Ishikawa (cell line): ENCODE data around the gene DYRK1B.

Source experiments
- CEBPB ChIP-seq: IDR thresholded peaks from 2 replicates; pipeline ENCODE4 v1.6.1; 2012
- CREB1 ChIP-seq: IDR thresholded peaks from 2 replicates; pipeline ENCODE4 v1.6.1; 2012; ENCODE audit warnings: low read depth
- EGR1 ChIP-seq: IDR thresholded peaks from 2 replicates; pipeline ENCODE4 v1.6.1; 2012
- EP300 ChIP-seq: IDR thresholded peaks from 2 replicates; pipeline ENCODE4 v1.6.1; 2012; ENCODE audit warnings: borderline replicate concordance
- FOXM1 ChIP-seq: IDR thresholded peaks from 2 replicates; pipeline ENCODE4 v1.6.1; 2012; ENCODE audit warnings: low read depth, borderline replicate concordance
- MAX ChIP-seq: IDR thresholded peaks from 2 replicates; pipeline ENCODE4 v1.6.1; 2012
- NFIC ChIP-seq: IDR thresholded peaks from 2 replicates; pipeline ENCODE4 v1.6.1; 2012
- RAD21 ChIP-seq: IDR thresholded peaks from 2 replicates; pipeline ENCODE4 v1.6.1; 2012; ENCODE audit warnings: low read depth
- TAF1 ChIP-seq: IDR thresholded peaks from 2 replicates; pipeline ENCODE4 v1.6.1; 2012; ENCODE audit warnings: low read depth, mild to moderate bottlenecking
- TCF12 ChIP-seq: IDR thresholded peaks from 2 replicates; pipeline ENCODE4 v1.6.1; 2012; ENCODE audit warnings: low read depth
- TEAD4 ChIP-seq: IDR thresholded peaks from 2 replicates; pipeline ENCODE4 v1.6.1; 2012
- USF1 ChIP-seq: IDR thresholded peaks from 2 replicates; pipeline ENCODE4 v1.6.1; 2012
- YY1 ChIP-seq: IDR thresholded peaks from 2 replicates; pipeline ENCODE4 v1.6.1; 2012; ENCODE audit warnings: low read depth
- ZBTB7A ChIP-seq: IDR thresholded peaks from 2 replicates; pipeline ENCODE4 v1.6.1; 2012; ENCODE audit warnings: low read depth
- TF ChIP-seq, protein P1 (sequence below): IDR thresholded peaks from 2 replicates; pipeline ENCODE4 v1.6.1; 2012; ENCODE audit warnings: low read depth, mild to moderate bottlenecking

The DYRK1B gene

DNA sequence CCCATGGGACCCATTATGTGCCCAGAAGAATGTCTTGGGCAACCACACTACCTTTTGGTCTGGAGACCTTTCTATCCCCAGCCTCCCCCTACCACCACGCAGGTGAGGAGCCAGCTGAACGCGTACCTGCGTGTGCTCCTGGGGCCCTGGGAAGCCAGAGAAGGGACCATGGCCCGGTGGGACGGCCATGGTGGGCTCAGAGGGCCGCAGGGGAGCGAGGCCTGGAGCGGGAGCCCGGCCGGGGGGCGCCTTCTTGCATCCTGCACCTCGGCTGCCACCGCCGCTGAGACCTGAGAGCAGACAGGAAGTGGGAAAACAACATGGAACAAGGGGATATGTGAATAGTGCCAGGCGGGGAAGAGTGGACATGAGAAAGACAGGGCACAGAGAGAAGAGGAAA lies 2.3 kb downstream of the DYRK1B start:
- no peak for TF ChIP-seq EP300
- TF ChIP-seq YY1: no peak
- TF ChIP-seq FOXM1: no peak
- TF ChIP-seq MAX: no peak
- TF ChIP-seq, protein P1, sequence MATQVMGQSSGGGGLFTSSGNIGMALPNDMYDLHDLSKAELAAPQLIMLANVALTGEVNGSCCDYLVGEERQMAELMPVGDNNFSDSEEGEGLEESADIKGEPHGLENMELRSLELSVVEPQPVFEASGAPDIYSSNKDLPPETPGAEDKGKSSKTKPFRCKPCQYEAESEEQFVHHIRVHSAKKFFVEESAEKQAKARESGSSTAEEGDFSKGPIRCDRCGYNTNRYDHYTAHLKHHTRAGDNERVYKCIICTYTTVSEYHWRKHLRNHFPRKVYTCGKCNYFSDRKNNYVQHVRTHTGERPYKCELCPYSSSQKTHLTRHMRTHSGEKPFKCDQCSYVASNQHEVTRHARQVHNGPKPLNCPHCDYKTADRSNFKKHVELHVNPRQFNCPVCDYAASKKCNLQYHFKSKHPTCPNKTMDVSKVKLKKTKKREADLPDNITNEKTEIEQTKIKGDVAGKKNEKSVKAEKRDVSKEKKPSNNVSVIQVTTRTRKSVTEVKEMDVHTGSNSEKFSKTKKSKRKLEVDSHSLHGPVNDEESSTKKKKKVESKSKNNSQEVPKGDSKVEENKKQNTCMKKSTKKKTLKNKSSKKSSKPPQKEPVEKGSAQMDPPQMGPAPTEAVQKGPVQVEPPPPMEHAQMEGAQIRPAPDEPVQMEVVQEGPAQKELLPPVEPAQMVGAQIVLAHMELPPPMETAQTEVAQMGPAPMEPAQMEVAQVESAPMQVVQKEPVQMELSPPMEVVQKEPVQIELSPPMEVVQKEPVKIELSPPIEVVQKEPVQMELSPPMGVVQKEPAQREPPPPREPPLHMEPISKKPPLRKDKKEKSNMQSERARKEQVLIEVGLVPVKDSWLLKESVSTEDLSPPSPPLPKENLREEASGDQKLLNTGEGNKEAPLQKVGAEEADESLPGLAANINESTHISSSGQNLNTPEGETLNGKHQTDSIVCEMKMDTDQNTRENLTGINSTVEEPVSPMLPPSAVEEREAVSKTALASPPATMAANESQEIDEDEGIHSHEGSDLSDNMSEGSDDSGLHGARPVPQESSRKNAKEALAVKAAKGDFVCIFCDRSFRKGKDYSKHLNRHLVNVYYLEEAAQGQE: no peak
- TF ChIP-seq USF1: no peak
- TF ChIP-seq CEBPB: no peak
- TF ChIP-seq CREB1: no peak
- no peak for TF ChIP-seq NFIC
- TF ChIP-seq RAD21: no peak
- no peak for TF ChIP-seq TCF12
- TF ChIP-seq EGR1: no peak
- no peak for TF ChIP-seq TEAD4
- TF ChIP-seq ZBTB7A: no peak
- no peak for TF ChIP-seq TAF1

DNA sequence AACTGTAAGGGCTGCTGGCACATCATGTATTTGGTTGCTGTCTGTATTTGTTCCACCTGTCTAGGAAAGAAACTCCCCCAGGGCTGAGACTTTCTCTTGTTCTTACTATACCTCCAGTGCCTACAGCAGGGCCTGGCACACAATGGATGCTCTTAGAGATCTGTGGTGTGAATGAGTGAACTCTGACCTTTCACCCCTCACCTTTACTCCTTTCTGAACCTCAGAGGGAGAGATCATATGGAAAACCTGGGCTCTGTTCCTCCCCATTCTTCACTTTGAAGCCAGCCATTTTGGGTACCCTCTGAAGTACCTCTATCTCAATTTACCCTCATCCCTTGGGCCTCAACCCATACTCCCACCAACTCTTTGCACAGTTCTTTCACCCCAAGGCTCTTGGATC lies 3.1 kb downstream of the DYRK1B start:
- TF ChIP-seq CEBPB: no peak
- TF ChIP-seq CREB1: no peak

- TF ChIP-seq YY1: no peak
- no peak for TF ChIP-seq ZBTB7A
- no peak for TF ChIP-seq NFIC
- no peak for TF ChIP-seq TAF1
- no peak for TF ChIP-seq USF1
Observed at GRCh38 chr19:39830406-39830805, 3.6 kb downstream of the DYRK1B start.

GRCh38 chr19:39829702-39830275 lies 4.2 kb downstream of the DYRK1B start:
- TF ChIP-seq, protein P1: no peak

GRCh38 chr19:39828654-39829032 lies 5.3 kb downstream of the DYRK1B start:
- TF ChIP-seq EP300 (no peak), NFIC (no peak), USF1 (no peak), CREB1 (no peak), RAD21 (no peak), FOXM1 (no peak), TEAD4 (no peak), ZBTB7A (no peak), EGR1 (no peak), CEBPB (no peak), TAF1 (no peak), MAX (no peak), TCF12 (no peak), YY1 (no peak)
- TF ChIP-seq, protein P1: no peak
